NB4 (cell line): ENCODE data around the gene HADHA.

Source experiments
- DNase-seq: peaks from one replicate; pipeline ENCODE4 v3.0.0; 2010; ENCODE audit warnings: low read depth
- H3K4me3 ChIP-seq: one replicate; pipeline ENCODE4 v1.5.1; 2011; ENCODE audit warnings: mild to moderate bottlenecking, low read depth, low read length, moderate library complexity
- CTCF ChIP-seq: IDR thresholded peaks from one replicate; pipeline ENCODE4 v1.5.1; 2012; ENCODE audit warnings: low read depth, low read length
- MAX ChIP-seq: IDR thresholded peaks from 2 replicates; pipeline ENCODE4 v1.6.1; 2011; ENCODE audit warnings: low read depth, low read length
- MYC ChIP-seq: IDR thresholded peaks from 2 replicates; pipeline ENCODE4 v1.6.1; 2011; ENCODE audit warnings: low read depth, low read length
- POLR2A ChIP-seq: IDR thresholded peaks from 2 replicates; pipeline ENCODE4 v1.6.1; 2011; ENCODE audit warnings: mild to moderate bottlenecking; ENCODE audit not compliant: insufficient read length; ENCODE audit errors: extremely low read depth

The HADHA gene

GRCh38 chr2:26174691-26175465, 69.6 kb downstream of the HADHA start:
- no peak overlapping the region for H3K4me3 ChIP-seq
- TF ChIP-seq MAX (no peak), CTCF (no peak), MYC (no peak), POLR2A (no peak)

GRCh38 chr2:26173776-26174482, 70.5 kb downstream of the HADHA start:
- no peak for DNase-seq
- H3K4me3 ChIP-seq, result no peak overlapping the region
- TF ChIP-seq MAX (no peak), MYC (no peak), POLR2A (no peak), CTCF (no peak)

More at GRCh38 chr2:26174691-26175465, 69.6 kb downstream of the HADHA start:
- no peak for DNase-seq

- DNase-seq, result no peak
- TF ChIP-seq POLR2A (no peak), MAX (no peak), CTCF (no peak), MYC (no peak)
- H3K4me3 ChIP-seq, result no peak within 1 kb of the TSS
Observed at GRCh38 chr2:26172871-26173775, 71.3 kb downstream of the HADHA start, which contains the start of gene GAREM2. GAREM2 (plus strand) TSS chr2:26173088; CDS start chr2:26173221, 133 bp downstream.

GRCh38 chr2:26172189-26172870, 72.1 kb downstream of the HADHA start:
- DNase-seq, result no peak
- TF ChIP-seq POLR2A (no peak), MAX (no peak), CTCF (no peak), MYC (no peak)
- no peak overlapping the region for H3K4me3 ChIP-seq

- TF ChIP-seq CTCF, result no peak
- no peak for TF ChIP-seq MAX
- DNase-seq, result no peak
- no peak overlapping the region for H3K4me3 ChIP-seq
Observed at GRCh38 chr2:26170795-26171194, 73.6 kb downstream of the HADHA start.
